ENCODE data around the gene DMD.

The DMD gene

GRCh38 chrX:31800219-31800618, 1411.1 kb downstream of the DMD start:
- DNase-seq (ENCODE audit: extremely low spot score) = no peak
- no peak for TF ChIP-seq CTCF (IDR thresholded peaks at IDR 0.05; ENCODE audit: control extremely low read depth, extremely low read depth, low read depth, missing control alignments)
- CTCF ChIA-PET = no interaction called here
- POLR2A ChIA-PET = no interaction called here

GRCh38 chrX:31796624-31797023, 1414.7 kb downstream of the DMD start:
- no peak for DNase-seq (ENCODE audit: extremely low spot score)
- no peak for TF ChIP-seq CTCF (IDR thresholded peaks at IDR 0.05; ENCODE audit: control extremely low read depth, extremely low read depth, low read depth, missing control alignments)
- CTCF ChIA-PET = no interaction called here
- POLR2A ChIA-PET = no interaction called here

- no peak for DNase-seq (ENCODE audit: extremely low spot score)
- CTCF ChIA-PET = no interaction called here
- TF ChIP-seq CTCF (IDR thresholded peaks at IDR 0.05; ENCODE audit: control extremely low read depth, extremely low read depth, low read depth, missing control alignments) = no peak
- POLR2A ChIA-PET = no interaction called here
These were observed 1463.9 kb downstream of the DMD start for GRCh38 chrX:31747411-31747810.

GRCh38 chrX:31743004-31743403, 1468.3 kb downstream of the DMD start:
- POLR2A ChIA-PET = no interaction called here
- no peak for TF ChIP-seq CTCF (IDR thresholded peaks at IDR 0.05; ENCODE audit: control extremely low read depth, extremely low read depth, low read depth, missing control alignments)
- no peak for DNase-seq (ENCODE audit: extremely low spot score)
- CTCF ChIA-PET = no interaction called here

- POLR2A ChIA-PET = no interaction called here
- no peak for DNase-seq (ENCODE audit: extremely low spot score)
- CTCF ChIA-PET = no interaction called here
- no peak for TF ChIP-seq CTCF (IDR thresholded peaks at IDR 0.05; ENCODE audit: control extremely low read depth, extremely low read depth, low read depth, missing control alignments)
These were observed 1493.9 kb downstream of the DMD start for GRCh38 chrX:31717474-31717873.

GRCh38 chrX:31715675-31716074, 1495.7 kb downstream of the DMD start:
- TF ChIP-seq CTCF (IDR thresholded peaks at IDR 0.05; ENCODE audit: control extremely low read depth, extremely low read depth, low read depth, missing control alignments) = no peak
- CTCF ChIA-PET = no interaction called here
- DNase-seq (ENCODE audit: extremely low spot score) = no peak
- POLR2A ChIA-PET = no interaction called here

- ChIA-PET POLR2A (no interaction called here), CTCF (no interaction called here)
- DNase-seq (ENCODE audit: extremely low spot score) = no peak
- no peak for TF ChIP-seq CTCF (IDR thresholded peaks at IDR 0.05; ENCODE audit: control extremely low read depth, extremely low read depth, low read depth, missing control alignments)
These were observed 1496.6 kb downstream of the DMD start for GRCh38 chrX:31714797-31715196.

Measured in GM10248 (cell line).